ENCODE data around the gene CLCN2. TPM values are rescaled to one million over a fixed set of nuclear protein-coding genes. Genes with fewer than 3 reads are reported as not detected.

CLCN2 gene
- total RNA-seq, 1 donor: 4.3 TPM

- H4K20me1 ChIP-seq (ENCODE audit: insufficient read depth, low read length): no peaks in the 10 kb centered on the region
- TF ChIP-seq CTCF (IDR thresholded peaks at IDR 0.05; ENCODE audit: extremely low read depth, low read depth, low read length): no peak
- no peak overlapping the region for H2AFZ ChIP-seq (ENCODE audit: low read length)
- H3K4me3 ChIP-seq (ENCODE audit: insufficient read depth, low read length): no peak overlapping the region
- no peaks in the 10 kb centered on the region for H3K4me1 ChIP-seq (ENCODE audit: insufficient read depth, low read length)
- H3K4me2 ChIP-seq (ENCODE audit: insufficient read depth, low read length): no peak overlapping the region
- peak; percentile 90 for DNase-seq (ENCODE audit: insufficient read length, low spot score, missing footprints)
- H3K27me3 ChIP-seq (ENCODE audit: insufficient read depth, low read length): peaks cover 52% of the 10 kb centered on the region
- H3K36me3 ChIP-seq (ENCODE audit: insufficient read depth, low read length): no peaks in the 10 kb centered on the region
- no peaks in the 10 kb centered on the region for H3K9me3 ChIP-seq (ENCODE audit: low read depth, low read length)
- H3K79me2 ChIP-seq (ENCODE audit: insufficient read depth, low read length): no peaks in the 10 kb centered on the region
- H3K27ac ChIP-seq (ENCODE audit: low read depth, low read length): no peak overlapping the region
Observed at GRCh38 chr3:184381261-184382224, 20.1 kb upstream of the CLCN2 start.

DNA sequence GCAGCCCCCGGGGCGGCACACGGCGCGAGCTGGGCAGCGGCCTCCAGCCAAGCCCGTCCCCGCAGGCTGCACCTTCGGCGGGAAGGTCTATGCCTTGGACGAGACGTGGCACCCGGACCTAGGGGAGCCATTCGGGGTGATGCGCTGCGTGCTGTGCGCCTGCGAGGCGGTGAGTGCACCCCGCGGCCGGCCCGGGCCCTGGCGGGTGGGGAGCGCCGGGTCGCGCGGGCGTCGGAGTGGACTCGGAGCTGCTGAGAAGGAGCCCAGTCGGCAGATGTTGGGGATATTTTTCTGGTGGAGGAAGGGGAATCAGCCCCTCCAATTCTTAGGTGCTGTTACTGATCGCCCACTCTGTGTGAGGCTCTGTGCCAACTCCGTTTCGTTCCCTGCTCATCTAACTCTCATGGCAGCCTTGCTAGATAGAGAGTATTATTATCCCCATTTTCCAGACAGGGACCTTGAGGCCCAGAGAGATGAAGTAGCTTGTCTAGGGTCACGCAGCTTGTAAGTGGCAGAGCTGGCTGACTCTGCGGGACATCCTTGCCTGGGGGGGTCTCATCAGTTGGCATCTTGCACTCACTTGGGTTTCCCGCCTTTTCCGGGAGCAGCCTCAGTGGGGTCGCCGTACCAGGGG, 19.3 kb upstream of the CLCN2 start:
- peak; percentile 91 for DNase-seq (ENCODE audit: insufficient read length, low spot score, missing footprints)

DNA sequence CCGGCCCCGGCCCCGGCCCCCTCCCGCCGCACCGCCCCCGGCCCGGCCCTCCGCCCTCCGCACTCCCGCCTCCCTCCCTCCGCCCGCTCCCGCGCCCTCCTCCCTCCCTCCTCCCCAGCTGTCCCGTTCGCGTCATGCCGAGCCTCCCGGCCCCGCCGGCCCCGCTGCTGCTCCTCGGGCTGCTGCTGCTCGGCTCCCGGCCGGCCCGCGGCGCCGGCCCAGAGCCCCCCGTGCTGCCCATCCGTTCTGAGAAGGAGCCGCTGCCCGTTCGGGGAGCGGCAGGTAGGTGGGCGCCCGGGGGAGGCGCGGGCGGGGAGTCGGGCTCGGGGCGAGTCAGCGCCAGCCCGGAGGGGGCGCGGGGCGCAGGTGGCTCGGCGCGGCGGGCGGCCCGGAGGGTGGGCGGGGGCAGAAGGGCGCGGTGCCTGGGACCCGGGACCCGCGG, 18.8 kb upstream of the CLCN2 start:
- TF ChIP-seq CTCF (IDR thresholded peaks at IDR 0.05; ENCODE audit: extremely low read depth, low read depth, low read length): no peak
- Histone ChIP-seq H3K27ac (ENCODE audit: low read depth, low read length) (no peak overlapping the region), H3K4me2 (ENCODE audit: insufficient read depth, low read length) (peak overlapping the region; percentile 60), H4K20me1 (ENCODE audit: insufficient read depth, low read length) (no peaks in the 10 kb centered on the region), H3K9me3 (ENCODE audit: low read depth, low read length) (no peaks in the 10 kb centered on the region), H2AFZ (ENCODE audit: low read length) (no peak overlapping the region), H3K36me3 (ENCODE audit: insufficient read depth, low read length) (no peaks in the 10 kb centered on the region), H3K79me2 (ENCODE audit: insufficient read depth, low read length) (no peaks in the 10 kb centered on the region), H3K4me1 (ENCODE audit: insufficient read depth, low read length) (no peaks in the 10 kb centered on the region), H3K27me3 (ENCODE audit: insufficient read depth, low read length) (peaks cover 64% of the 10 kb centered on the region), H3K4me3 (ENCODE audit: insufficient read depth, low read length) (no peak overlapping the region)
- DNase-seq (ENCODE audit: insufficient read length, low spot score, missing footprints): peak; percentile 99

More for the DNA sequence above, 19.3 kb upstream of the CLCN2 start:
- Histone ChIP-seq H3K27ac (ENCODE audit: low read depth, low read length) (no peak overlapping the region), H3K4me1 (ENCODE audit: insufficient read depth, low read length) (no peaks in the 10 kb centered on the region), H2AFZ (ENCODE audit: low read length) (no peak overlapping the region), H3K79me2 (ENCODE audit: insufficient read depth, low read length) (no peaks in the 10 kb centered on the region), H3K9me3 (ENCODE audit: low read depth, low read length) (no peaks in the 10 kb centered on the region), H3K4me3 (ENCODE audit: insufficient read depth, low read length) (peak overlapping the region; percentile 19), H3K27me3 (ENCODE audit: insufficient read depth, low read length) (peaks cover 59% of the 10 kb centered on the region), H3K4me2 (ENCODE audit: insufficient read depth, low read length) (peak overlapping the region; percentile 60), H3K36me3 (ENCODE audit: insufficient read depth, low read length) (no peaks in the 10 kb centered on the region), H4K20me1 (ENCODE audit: insufficient read depth, low read length) (no peaks in the 10 kb centered on the region)
- no peak for TF ChIP-seq CTCF (IDR thresholded peaks at IDR 0.05; ENCODE audit: extremely low read depth, low read depth, low read length)

Data from osteoblast (primary cell).